MM.1S (cell line): Measurements from ENCODE around the gene IQGAP1.

Source experiments
- CTCF ChIP-seq: fragments of 300-600 bp; sonication (generic); IDR thresholded peaks from 2 replicates; pipeline ENCODE4 v1.5.1; 2016; ENCODE audit warnings: antibody characterized with exemption, low read length, mixed read lengths
- EZH2 ChIP-seq: fragments of 300-600 bp; sonication (generic); optimal IDR thresholded peaks from 2 replicates; pipeline ENCODE3; 2017; ENCODE audit warnings: low read depth, mild to moderate bottlenecking, antibody characterized with exemption, low read length, mixed read lengths

GRCh38 chr15:90501898-90502297 is 113.9 kb downstream of the IQGAP1 start:
- no peak for TF ChIP-seq CTCF
- no peak for TF ChIP-seq EZH2
